HEK293 (cell line): Measurements from ENCODE around the gene NHEJ1.

Experiments used
- CTCF ChIA-PET: fragments of 350-600 bp; formaldehyde crosslinking; extraction: SDS; loops from one replicate; lab custom pipeline; 2021; ENCODE audit warnings: antibody characterized with exemption; lab: Yijun Ruan, JAX
- POLR2A ChIA-PET: fragments of 300-600 bp; formaldehyde crosslinking; extraction: SDS; loops from one replicate; lab custom pipeline; 2020; ENCODE audit warnings: antibody characterized with exemption, inconsistent platforms; lab: Yijun Ruan, JAX
- H3K27ac ChIP-seq: fragments of 200-500 bp; sonication (Bioruptor generic); 2 replicates; pipeline ENCODE4 v1.5.1; 2014; ENCODE audit warnings: low read depth, low read length, control low read depth, inconsistent platforms; ENCODE audit errors: extremely low read depth
- H3K36me3 ChIP-seq, 2 experiments: fragments of 200-500 bp in 1 of 2; sonication (Bioruptor generic) in 1 of 2; 1 replicate in 1 of 2; 2 replicates in 1 of 2; pipeline ENCODE4 v1.5.1; 2014 to 2017; ENCODE audit warnings: inconsistent platforms in 2 of 2, low read length in 2 of 2; ENCODE audit not compliant: control insufficient read depth in 2 of 2, insufficient read depth in 1 of 2
- H3K4me1 ChIP-seq: fragments of 200-500 bp; sonication (Bioruptor generic); 2 replicates; pipeline ENCODE4 v1.5.1; 2014; ENCODE audit warnings: mild to moderate bottlenecking, low read length, inconsistent platforms; ENCODE audit not compliant: control insufficient read depth, insufficient read depth
- H3K4me3 ChIP-seq: 2 replicates; pipeline ENCODE4 v1.5.1; 2011; ENCODE audit warnings: low read depth, mild to moderate bottlenecking, control low read depth, low read length, moderate library complexity
- H3K9me3 ChIP-seq: fragments of 200-500 bp; sonication (Bioruptor generic); 2 replicates; pipeline ENCODE4 v1.5.1; 2014; ENCODE audit warnings: low read depth, low read length, inconsistent platforms; ENCODE audit not compliant: control insufficient read depth, insufficient read depth
- FEZF1 ChIP-seq: fragments of 450-650 bp; formaldehyde crosslinking; IDR thresholded peaks from 2 replicates; pipeline ENCODE4 v1.5.1; 2016; ENCODE audit warnings: missing biosample characterization, missing genetic modification characterization
- OVOL3 ChIP-seq: fragments of 450-650 bp; formaldehyde crosslinking; IDR thresholded peaks from 2 replicates; pipeline ENCODE4 v1.5.1; 2016; ENCODE audit warnings: missing biosample characterization, missing genetic modification characterization
- SCRT1 ChIP-seq: fragments of 450-650 bp; formaldehyde crosslinking; IDR thresholded peaks from 2 replicates; pipeline ENCODE4 v1.5.1; 2016; ENCODE audit warnings: missing biosample characterization, missing genetic modification characterization, borderline replicate concordance
- SCRT2 ChIP-seq: fragments of 450-650 bp; formaldehyde crosslinking; IDR thresholded peaks from 2 replicates; pipeline ENCODE4 v1.5.1; 2016; ENCODE audit warnings: missing biosample characterization, missing genetic modification characterization
- SETDB1 ChIP-seq: IDR thresholded peaks from one replicate; pipeline ENCODE4 v1.6.1; 2017; ENCODE audit warnings: mild to moderate bottlenecking, low read length, moderate library complexity, mixed read lengths; ENCODE audit not compliant: insufficient read length
- ZBTB1 ChIP-seq: fragments of 450-650 bp; formaldehyde crosslinking; IDR thresholded peaks from 2 replicates; pipeline ENCODE4 v1.5.1; 2016; ENCODE audit warnings: missing biosample characterization, missing genetic modification characterization
- ZFP37 ChIP-seq: fragments of 450-650 bp; formaldehyde crosslinking; IDR thresholded peaks from 2 replicates; pipeline ENCODE4 v1.5.1; 2016; ENCODE audit warnings: missing biosample characterization, missing genetic modification characterization
- ZNF18 ChIP-seq: fragments of 450-650 bp; formaldehyde crosslinking; IDR thresholded peaks from 2 replicates; pipeline ENCODE4 v1.5.1; 2016; ENCODE audit warnings: missing biosample characterization, missing genetic modification characterization
- ZNF211 ChIP-seq: fragments of 450-650 bp; formaldehyde crosslinking; IDR thresholded peaks from 2 replicates; pipeline ENCODE4 v1.5.1; 2016; ENCODE audit warnings: low read depth, missing biosample characterization, missing genetic modification characterization
- ZNF707 ChIP-seq: fragments of 450-650 bp; formaldehyde crosslinking; IDR thresholded peaks from 2 replicates; pipeline ENCODE4 v1.5.1; 2016; ENCODE audit warnings: missing biosample characterization, missing genetic modification characterization
- ZNF768 ChIP-seq: fragments of 450-650 bp; formaldehyde crosslinking; IDR thresholded peaks from 2 replicates; pipeline ENCODE4 v1.5.1; 2018; ENCODE audit warnings: missing biosample characterization, mild to moderate bottlenecking, missing genetic modification characterization
- ZNF785 ChIP-seq: fragments of 450-650 bp; formaldehyde crosslinking; IDR thresholded peaks from 2 replicates; pipeline ENCODE4 v1.5.1; 2016; ENCODE audit warnings: missing biosample characterization, missing genetic modification characterization
- TF ChIP-seq, protein P1 (sequence below): fragments of 450-650 bp; formaldehyde crosslinking; optimal IDR thresholded peaks from 2 replicates; pipeline ENCODE3; 2016; ENCODE audit warnings: missing biosample characterization, mild to moderate bottlenecking, missing genetic modification characterization
- TF ChIP-seq, protein P2 (sequence below): fragments of 450-650 bp; formaldehyde crosslinking; IDR thresholded peaks from 2 replicates; pipeline ENCODE4; 2016; ENCODE audit warnings: missing biosample characterization, missing genetic modification characterization
- TF ChIP-seq, protein P3 (sequence below): fragments of 450-650 bp; formaldehyde crosslinking; IDR thresholded peaks from 2 replicates; pipeline ENCODE4 v1.5.1; 2017; ENCODE audit warnings: missing biosample characterization, missing genetic modification characterization

Gene NHEJ1

GRCh38 chr2:219158586-219158985 lies 2.0 kb downstream of the NHEJ1 start (continued):
- TF ChIP-seq ZNF785 (tag by site-specific recombination) (no peak), ZBTB1 (tag by site-specific recombination) (no peak), ZNF211 (tag by site-specific recombination) (no peak), OVOL3 (no peak), ZNF768 (tag by site-specific recombination) (no peak), FEZF1 (tag by site-specific recombination) (no peak), ZNF707 (tag by site-specific recombination) (no peak), ZNF18 (tag by site-specific recombination) (no peak)
- TF ChIP-seq, protein P1, sequence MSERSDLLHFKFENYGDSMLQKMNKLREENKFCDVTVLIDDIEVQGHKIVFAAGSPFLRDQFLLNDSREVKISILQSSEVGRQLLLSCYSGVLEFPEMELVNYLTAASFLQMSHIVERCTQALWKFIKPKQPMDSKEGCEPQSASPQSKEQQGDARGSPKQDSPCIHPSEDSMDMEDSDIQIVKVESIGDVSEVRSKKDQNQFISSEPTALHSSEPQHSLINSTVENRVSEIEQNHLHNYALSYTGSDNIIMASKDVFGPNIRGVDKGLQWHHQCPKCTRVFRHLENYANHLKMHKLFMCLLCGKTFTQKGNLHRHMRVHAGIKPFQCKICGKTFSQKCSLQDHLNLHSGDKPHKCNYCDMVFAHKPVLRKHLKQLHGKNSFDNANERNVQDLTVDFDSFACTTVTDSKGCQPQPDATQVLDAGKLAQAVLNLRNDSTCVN (tag by site-specific recombination) = no peak
- TF ChIP-seq, protein P2, sequence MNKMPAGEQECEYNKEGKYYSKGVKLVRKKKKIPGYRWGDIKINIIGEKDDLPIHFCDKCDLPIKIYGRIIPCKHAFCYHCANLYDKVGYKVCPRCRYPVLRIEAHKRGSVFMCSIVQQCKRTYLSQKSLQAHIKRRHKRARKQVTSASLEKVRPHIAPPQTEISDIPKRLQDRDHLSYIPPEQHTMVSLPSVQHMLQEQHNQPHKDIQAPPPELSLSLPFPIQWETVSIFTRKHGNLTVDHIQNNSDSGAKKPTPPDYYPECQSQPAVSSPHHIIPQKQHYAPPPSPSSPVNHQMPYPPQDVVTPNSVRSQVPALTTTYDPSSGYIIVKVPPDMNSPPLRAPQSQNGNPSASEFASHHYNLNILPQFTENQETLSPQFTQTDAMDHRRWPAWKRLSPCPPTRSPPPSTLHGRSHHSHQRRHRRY = no peak

DNA sequence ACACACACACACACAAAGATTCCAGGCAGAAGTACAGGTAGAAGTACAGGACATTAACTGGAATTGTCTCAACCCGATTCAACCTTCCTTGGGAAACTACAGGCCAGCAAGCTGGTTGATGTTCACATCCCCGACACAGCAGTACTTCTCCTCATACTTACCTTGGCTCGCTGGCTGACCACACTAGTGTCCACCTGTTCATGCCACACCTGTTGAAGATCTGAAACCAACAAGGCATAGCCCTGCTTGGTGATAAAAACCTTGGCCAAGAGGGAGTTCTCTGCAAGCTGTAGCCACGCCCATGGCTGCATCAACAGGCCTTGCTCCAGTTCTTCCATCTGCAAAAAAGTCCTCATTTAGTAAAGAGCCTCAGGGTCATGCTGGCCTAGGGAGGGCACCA lies 2.6 kb downstream of the NHEJ1 start:
- TF ChIP-seq SETDB1 = no peak
- TF ChIP-seq SCRT2 (tag by site-specific recombination) = peak; percentile 91
- TF ChIP-seq, protein P3, sequence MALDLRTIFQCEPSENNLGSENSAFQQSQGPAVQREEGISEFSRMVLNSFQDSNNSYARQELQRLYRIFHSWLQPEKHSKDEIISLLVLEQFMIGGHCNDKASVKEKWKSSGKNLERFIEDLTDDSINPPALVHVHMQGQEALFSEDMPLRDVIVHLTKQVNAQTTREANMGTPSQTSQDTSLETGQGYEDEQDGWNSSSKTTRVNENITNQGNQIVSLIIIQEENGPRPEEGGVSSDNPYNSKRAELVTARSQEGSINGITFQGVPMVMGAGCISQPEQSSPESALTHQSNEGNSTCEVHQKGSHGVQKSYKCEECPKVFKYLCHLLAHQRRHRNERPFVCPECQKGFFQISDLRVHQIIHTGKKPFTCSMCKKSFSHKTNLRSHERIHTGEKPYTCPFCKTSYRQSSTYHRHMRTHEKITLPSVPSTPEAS (tag by site-specific recombination) = 0 out of 2 replicates have a peak, but pooled peaks have one; percentile 22
- peak; percentile 85 for TF ChIP-seq SCRT1 (tag by site-specific recombination)
- POLR2A ChIA-PET = no interaction called here
- peaks cover 3 to 29% of the 10 kb centered on the region in 2 experiments for H3K36me3 ChIP-seq
- CTCF ChIA-PET = interaction anchor here (0.6 to 9.1 kb wide), 18 partner anchors 13 to 372 kb away, joined by 3 to 123 read pairs (median 8); partner anchors contain the start of gene SLC23A3
- no peak overlapping the region for H3K27ac ChIP-seq
- H3K9me3 ChIP-seq = no peaks in the 10 kb centered on the region
- no peak overlapping the region for H3K4me3 ChIP-seq
- H3K4me1 ChIP-seq = peaks cover 5% of the 10 kb centered on the region; the same call in 1 of the 2 replicates

GRCh38 chr2:219157396-219157795 lies 3.2 kb downstream of the NHEJ1 start:
- TF ChIP-seq ZFP37 (tag by site-specific recombination) = no peak
- Histone ChIP-seq H3K4me3 (no peak overlapping the region), H3K9me3 (no peaks in the 10 kb centered on the region), H3K4me1 (peaks cover 5% of the 10 kb centered on the region; the same call in 1 of the 2 replicates), H3K27ac (no peak overlapping the region), H3K36me3 (peaks cover 3 to 29% of the 10 kb centered on the region in 2 experiments)
- ChIA-PET POLR2A (no interaction called here), CTCF (interaction anchor here (0.6 to 9.1 kb wide), 17 partner anchors 14 to 372 kb away, joined by 3 to 123 read pairs (median 6); partner anchors contain the start of gene SLC23A3)
